NAMALWA (cell line): ENCODE measurements around the gene ASNSD1.
"Not testable (repeated sequence)": the region's sequence is repeated elsewhere in the genome, so short reads cannot be mapped to it uniquely, and the experiment has no call there.

Experiments used
- DNase-seq: peaks from one replicate; pipeline ENCODE4 v3.0.0-alpha.2; 2015; ENCODE audit warnings: low spot score

ASNSD1 gene

GRCh38 chr2:189646521-189646920, 14.7 kb upstream of the ASNSD1 start:
- DNase-seq = no peak

GRCh38 chr2:189648846-189649509, 12.3 kb upstream of the ASNSD1 start:
- DNase-seq = no peak

- no peak for DNase-seq
Measured at GRCh38 chr2:189651284-189651683, 10.0 kb upstream of the ASNSD1 start.

- DNase-seq = not testable (repeated sequence)
Measured at GRCh38 chr2:189653464-189653863, 7.8 kb upstream of the ASNSD1 start.

- DNase-seq = no peak
Measured at GRCh38 chr2:189654641-189655040, 6.6 kb upstream of the ASNSD1 start.

GRCh38 chr2:189657867-189658266, 3.4 kb upstream of the ASNSD1 start:
- no peak for DNase-seq

- no peak for DNase-seq
Measured at GRCh38 chr2:189658306-189659212, 2.7 kb upstream of the ASNSD1 start.

- DNase-seq = no peak
Measured at GRCh38 chr2:189659734-189660133, 1.5 kb upstream of the ASNSD1 start.

GRCh38 chr2:189660803-189661147, 484 bp upstream of the ASNSD1 start:
- DNase-seq = no peak

GRCh38 chr2:189661957-189662321, 680 bp downstream of the ASNSD1 start:
- peak; percentile 43 for DNase-seq

- peak; percentile 45 for DNase-seq
Measured at GRCh38 chr2:189662669-189663226, 1.5 kb downstream of the ASNSD1 start.

- not testable (repeated sequence) for DNase-seq
Measured at GRCh38 chr2:189663319-189663718, 2.1 kb downstream of the ASNSD1 start.

GRCh38 chr2:189669913-189670312, 8.7 kb downstream of the ASNSD1 start:
- no peak for DNase-seq

GRCh38 chr2:189673661-189674373, 12.6 kb downstream of the ASNSD1 start:
- no peak for DNase-seq

- peak; percentile 69 for DNase-seq
Measured at GRCh38 chr2:189674374-189675112, 13.3 kb downstream of the ASNSD1 start, which contains the start of gene ANKAR. TSS of gene ANKAR (plus strand) at chr2:189674670. CDS start at chr2:189676491, 1,821 bp downstream.

GRCh38 chr2:189676471-189676870, 15.2 kb downstream of the ASNSD1 start:
- no peak for DNase-seq

- no peak for DNase-seq
Measured at GRCh38 chr2:189679226-189679625, 18.0 kb downstream of the ASNSD1 start.

- no peak for DNase-seq
Measured at GRCh38 chr2:189681203-189681602, 19.9 kb downstream of the ASNSD1 start.

GRCh38 chr2:189681903-189682302, 20.6 kb downstream of the ASNSD1 start:
- no peak for DNase-seq

GRCh38 chr2:189683348-189683747, 22.1 kb downstream of the ASNSD1 start:
- no peak for DNase-seq

GRCh38 chr2:189684811-189685210, 23.6 kb downstream of the ASNSD1 start:
- DNase-seq = no peak
